ENCODE measurements around the gene NEDD1. TPM values are rescaled to one million over a fixed set of nuclear protein-coding genes. Genes with fewer than 3 reads are reported as not detected.

Gene NEDD1, protein sequence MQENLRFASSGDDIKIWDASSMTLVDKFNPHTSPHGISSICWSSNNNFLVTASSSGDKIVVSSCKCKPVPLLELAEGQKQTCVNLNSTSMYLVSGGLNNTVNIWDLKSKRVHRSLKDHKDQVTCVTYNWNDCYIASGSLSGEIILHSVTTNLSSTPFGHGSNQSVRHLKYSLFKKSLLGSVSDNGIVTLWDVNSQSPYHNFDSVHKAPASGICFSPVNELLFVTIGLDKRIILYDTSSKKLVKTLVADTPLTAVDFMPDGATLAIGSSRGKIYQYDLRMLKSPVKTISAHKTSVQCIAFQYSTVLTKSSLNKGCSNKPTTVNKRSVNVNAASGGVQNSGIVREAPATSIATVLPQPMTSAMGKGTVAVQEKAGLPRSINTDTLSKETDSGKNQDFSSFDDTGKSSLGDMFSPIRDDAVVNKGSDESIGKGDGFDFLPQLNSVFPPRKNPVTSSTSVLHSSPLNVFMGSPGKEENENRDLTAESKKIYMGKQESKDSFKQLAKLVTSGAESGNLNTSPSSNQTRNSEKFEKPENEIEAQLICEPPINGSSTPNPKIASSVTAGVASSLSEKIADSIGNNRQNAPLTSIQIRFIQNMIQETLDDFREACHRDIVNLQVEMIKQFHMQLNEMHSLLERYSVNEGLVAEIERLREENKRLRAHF
- 41.7 TPM for total RNA-seq

- H3K4me3 ChIP-seq (ENCODE audit: low read length): peak within 1 kb of the TSS; percentile 96
- H3K9me3 ChIP-seq (ENCODE audit: low read depth, low read length): no peaks in the 10 kb centered on the region
- H3K27me3 ChIP-seq (ENCODE audit: insufficient read depth, low read length): no peaks in the 10 kb centered on the region
- H3K4me1 ChIP-seq (ENCODE audit: insufficient read depth, low read length): peaks cover 15% of the 10 kb centered on the region
Observed at GRCh38 chr12:96906849-96907670, at the start of gene NEDD1. TSS of gene NEDD1 (plus strand) at chr12:96907257. CDS start at chr12:96909760, 2,503 bp downstream.

DNA sequence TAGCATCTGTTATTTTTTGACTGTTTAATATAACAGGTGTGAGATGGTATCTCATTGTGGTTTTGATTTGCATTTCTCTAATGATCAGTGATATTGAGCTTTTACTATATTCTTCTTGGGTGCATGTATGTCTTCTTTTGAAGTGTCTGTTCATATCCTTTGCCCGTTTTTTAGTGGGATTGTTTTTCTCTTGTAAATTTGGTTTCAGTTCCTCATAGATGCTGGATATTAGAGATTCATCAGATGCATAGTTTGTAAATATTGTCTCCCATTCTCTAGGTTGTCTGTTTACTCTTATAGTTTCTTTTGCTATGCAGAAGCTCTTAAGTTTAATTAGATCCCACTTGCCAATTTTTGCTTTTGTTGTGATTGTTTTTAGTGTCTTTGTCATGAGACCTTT lies 48.9 kb upstream of the NEDD1 start:
- no peaks in the 10 kb centered on the region for H3K9me3 ChIP-seq (ENCODE audit: low read depth, low read length)
- no peaks in the 10 kb centered on the region for H3K4me1 ChIP-seq (ENCODE audit: insufficient read depth, low read length)
- no peaks in the 10 kb centered on the region for H3K27me3 ChIP-seq (ENCODE audit: insufficient read depth, low read length)
- no peak overlapping the region for H3K4me3 ChIP-seq (ENCODE audit: low read length)

GRCh38 chr12:96861656-96862055 lies 45.4 kb upstream of the NEDD1 start:
- Histone ChIP-seq H3K4me1 (ENCODE audit: insufficient read depth, low read length) (no peaks in the 10 kb centered on the region), H3K4me3 (ENCODE audit: low read length) (no peak overlapping the region), H3K9me3 (ENCODE audit: low read depth, low read length) (no peaks in the 10 kb centered on the region), H3K27me3 (ENCODE audit: insufficient read depth, low read length) (peaks cover 6% of the 10 kb centered on the region)

DNA sequence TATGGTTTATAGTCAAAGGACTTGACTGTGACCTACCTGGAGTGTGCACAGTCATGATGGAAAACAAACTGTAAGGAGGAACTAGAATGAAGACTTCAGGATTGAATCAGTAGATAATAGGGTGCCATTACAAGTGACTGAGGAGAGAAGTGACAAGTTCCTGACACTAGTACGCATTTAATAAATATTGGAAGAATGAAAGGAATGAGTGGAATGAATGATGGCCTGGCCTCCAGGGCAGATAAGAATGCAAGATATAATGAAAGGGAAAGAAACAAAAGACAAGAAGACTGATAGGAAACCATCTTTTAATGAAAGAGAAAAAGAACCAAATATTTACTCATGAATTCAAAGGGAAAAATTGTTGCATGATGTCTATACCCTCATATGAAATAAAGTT lies 44.7 kb upstream of the NEDD1 start:
- no peaks in the 10 kb centered on the region for H3K4me1 ChIP-seq (ENCODE audit: insufficient read depth, low read length)
- peaks cover 6% of the 10 kb centered on the region for H3K27me3 ChIP-seq (ENCODE audit: insufficient read depth, low read length)
- H3K9me3 ChIP-seq (ENCODE audit: low read depth, low read length): no peaks in the 10 kb centered on the region
- no peak overlapping the region for H3K4me3 ChIP-seq (ENCODE audit: low read length)

- Histone ChIP-seq H3K4me1 (ENCODE audit: insufficient read depth, low read length) (no peaks in the 10 kb centered on the region), H3K27me3 (ENCODE audit: insufficient read depth, low read length) (peaks cover 6% of the 10 kb centered on the region), H3K9me3 (ENCODE audit: low read depth, low read length) (no peaks in the 10 kb centered on the region), H3K4me3 (ENCODE audit: low read length) (no peak overlapping the region)
Observed at GRCh38 chr12:96864335-96864734, 42.7 kb upstream of the NEDD1 start.

DNA sequence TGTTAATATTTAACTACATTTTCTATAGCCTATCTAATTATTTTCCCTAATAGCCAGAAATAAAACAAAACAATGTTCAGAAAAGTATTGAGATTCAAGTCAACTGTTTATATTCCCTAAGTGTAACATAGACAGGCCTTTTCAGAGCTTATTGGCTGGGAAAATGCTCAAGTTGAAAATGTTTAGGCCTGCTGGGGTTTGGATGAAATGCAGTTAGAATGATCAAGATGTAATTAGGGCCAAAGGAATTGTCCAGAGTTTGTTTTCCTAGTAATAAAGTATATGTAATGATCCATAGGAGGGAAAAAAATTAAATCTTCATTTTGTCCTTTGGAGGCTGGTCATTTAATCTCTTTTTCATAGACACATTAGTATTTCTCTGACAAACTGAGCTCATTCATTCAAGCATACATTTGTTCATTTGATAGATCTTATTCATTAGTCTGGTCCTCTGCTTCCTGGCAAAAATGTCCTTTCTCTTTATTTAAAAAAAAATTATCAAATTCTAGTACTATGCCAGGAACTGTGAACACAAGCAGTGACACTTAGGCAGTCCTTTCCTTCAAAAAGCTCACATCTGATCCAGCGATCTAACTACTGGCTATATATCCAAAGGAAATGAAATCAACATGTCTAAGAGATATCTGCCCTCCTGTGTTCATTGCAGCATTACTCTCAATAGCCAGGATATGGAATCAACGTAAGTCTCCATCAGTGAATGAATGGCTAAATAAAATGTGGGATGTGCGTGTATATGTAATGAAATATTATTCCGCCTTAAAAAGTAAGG lies 40.1 kb upstream of the NEDD1 start:
- Histone ChIP-seq H3K4me1 (ENCODE audit: insufficient read depth, low read length) (no peaks in the 10 kb centered on the region), H3K9me3 (ENCODE audit: low read depth, low read length) (no peaks in the 10 kb centered on the region), H3K27me3 (ENCODE audit: insufficient read depth, low read length) (peaks cover 6% of the 10 kb centered on the region), H3K4me3 (ENCODE audit: low read length) (no peak overlapping the region)

GRCh38 chr12:96870946-96871345 lies 36.1 kb upstream of the NEDD1 start:
- Histone ChIP-seq H3K4me1 (ENCODE audit: insufficient read depth, low read length) (no peaks in the 10 kb centered on the region), H3K4me3 (ENCODE audit: low read length) (no peak overlapping the region), H3K27me3 (ENCODE audit: insufficient read depth, low read length) (no peaks in the 10 kb centered on the region), H3K9me3 (ENCODE audit: low read depth, low read length) (no peaks in the 10 kb centered on the region)

GRCh38 chr12:96872961-96873360 lies 34.1 kb upstream of the NEDD1 start:
- Histone ChIP-seq H3K4me1 (ENCODE audit: insufficient read depth, low read length) (no peaks in the 10 kb centered on the region), H3K27me3 (ENCODE audit: insufficient read depth, low read length) (no peaks in the 10 kb centered on the region), H3K4me3 (ENCODE audit: low read length) (no peak overlapping the region), H3K9me3 (ENCODE audit: low read depth, low read length) (no peaks in the 10 kb centered on the region)

DNA sequence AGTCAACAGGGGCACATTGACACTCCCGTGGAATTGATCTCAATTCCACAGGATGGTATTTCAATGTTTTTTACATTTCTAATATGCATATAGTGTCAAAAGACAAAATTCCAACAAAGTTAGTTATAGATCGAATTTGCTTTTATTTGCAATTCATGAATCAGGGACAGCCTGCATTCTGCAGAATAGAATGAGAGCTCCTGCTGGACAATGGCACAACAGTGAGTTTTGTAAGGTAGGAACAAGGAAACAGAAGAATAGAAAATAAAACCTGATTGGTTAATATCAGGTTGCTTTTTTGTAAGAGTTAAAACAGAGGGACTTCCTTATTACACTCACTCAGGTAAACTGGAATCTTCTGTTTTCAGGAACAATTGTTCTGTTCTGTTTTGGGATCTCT lies 32.8 kb upstream of the NEDD1 start:
- Histone ChIP-seq H3K4me1 (ENCODE audit: insufficient read depth, low read length) (no peaks in the 10 kb centered on the region), H3K9me3 (ENCODE audit: low read depth, low read length) (no peaks in the 10 kb centered on the region), H3K4me3 (ENCODE audit: low read length) (no peak overlapping the region), H3K27me3 (ENCODE audit: insufficient read depth, low read length) (no peaks in the 10 kb centered on the region)

DNA sequence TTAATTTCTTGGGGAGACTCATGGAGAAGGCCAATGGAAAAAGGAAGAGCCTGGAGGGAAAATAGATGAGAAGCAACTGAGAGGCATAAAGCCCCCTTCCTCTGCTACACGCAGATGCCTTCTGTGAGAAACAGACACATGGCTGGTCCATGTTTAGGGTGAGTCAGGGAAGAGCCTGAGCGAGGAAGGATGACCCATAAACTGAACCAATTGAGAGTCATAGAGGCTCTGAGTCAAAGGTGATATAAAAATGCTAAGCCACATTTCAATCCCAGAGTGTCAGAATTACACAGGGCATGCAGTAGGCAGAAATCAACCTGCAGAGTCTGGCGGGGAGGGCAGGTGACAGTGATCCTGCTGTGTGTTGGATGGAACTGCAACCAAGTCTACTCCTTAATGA lies 30.1 kb upstream of the NEDD1 start:
- H3K9me3 ChIP-seq (ENCODE audit: low read depth, low read length): no peaks in the 10 kb centered on the region
- H3K27me3 ChIP-seq (ENCODE audit: insufficient read depth, low read length): no peaks in the 10 kb centered on the region
- no peak overlapping the region for H3K4me3 ChIP-seq (ENCODE audit: low read length)
- H3K4me1 ChIP-seq (ENCODE audit: insufficient read depth, low read length): no peaks in the 10 kb centered on the region

- H3K9me3 ChIP-seq (ENCODE audit: low read depth, low read length): no peaks in the 10 kb centered on the region
- no peaks in the 10 kb centered on the region for H3K27me3 ChIP-seq (ENCODE audit: insufficient read depth, low read length)
- H3K4me1 ChIP-seq (ENCODE audit: insufficient read depth, low read length): no peaks in the 10 kb centered on the region
- no peak overlapping the region for H3K4me3 ChIP-seq (ENCODE audit: low read length)
Observed at GRCh38 chr12:96878704-96879103, 28.4 kb upstream of the NEDD1 start.

DNA sequence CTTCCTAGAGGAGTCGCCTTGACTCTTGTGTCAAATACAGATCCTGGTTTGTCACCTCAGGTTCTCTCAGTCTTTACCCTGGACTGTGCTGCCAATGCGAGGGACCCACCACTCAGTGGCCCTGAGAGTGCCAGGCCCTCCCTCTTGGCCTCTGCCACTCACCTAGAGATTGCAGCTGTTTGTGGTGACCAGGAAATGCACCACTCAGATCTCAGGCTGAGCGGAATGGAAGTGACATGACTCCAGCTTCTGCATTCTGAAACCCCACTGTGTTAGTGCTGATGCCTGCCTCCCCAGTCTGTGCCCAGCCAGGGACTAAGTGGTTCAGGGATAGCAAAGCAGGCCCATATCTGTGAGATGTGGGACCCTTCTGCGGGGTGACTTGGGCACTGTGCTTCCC lies 27.8 kb upstream of the NEDD1 start:
- no peak overlapping the region for H3K4me3 ChIP-seq (ENCODE audit: low read length)
- H3K9me3 ChIP-seq (ENCODE audit: low read depth, low read length): no peaks in the 10 kb centered on the region
- H3K4me1 ChIP-seq (ENCODE audit: insufficient read depth, low read length): no peaks in the 10 kb centered on the region
- no peaks in the 10 kb centered on the region for H3K27me3 ChIP-seq (ENCODE audit: insufficient read depth, low read length)

- H3K27me3 ChIP-seq (ENCODE audit: insufficient read depth, low read length): no peaks in the 10 kb centered on the region
- no peak overlapping the region for H3K4me3 ChIP-seq (ENCODE audit: low read length)
- H3K4me1 ChIP-seq (ENCODE audit: insufficient read depth, low read length): no peaks in the 10 kb centered on the region
- H3K9me3 ChIP-seq (ENCODE audit: low read depth, low read length): no peaks in the 10 kb centered on the region
Observed at GRCh38 chr12:96880220-96880619, 26.8 kb upstream of the NEDD1 start.

GRCh38 chr12:96881608-96882007 lies 25.4 kb upstream of the NEDD1 start:
- Histone ChIP-seq H3K9me3 (ENCODE audit: low read depth, low read length) (no peaks in the 10 kb centered on the region), H3K4me3 (ENCODE audit: low read length) (no peak overlapping the region), H3K27me3 (ENCODE audit: insufficient read depth, low read length) (no peaks in the 10 kb centered on the region), H3K4me1 (ENCODE audit: insufficient read depth, low read length) (no peaks in the 10 kb centered on the region)

Measured in mononuclear cell (primary cell).